ENCODE measurements around the gene NCLN.

Gene NCLN

GRCh38 chr19:3184847-3185460 is 776 bp upstream of the NCLN start:
- Histone ChIP-seq H3K27me3 (ENCODE audit: control insufficient read depth in 2 of 2, insufficient read depth in 2 of 2, low read length in 2 of 2) (no peaks in the 10 kb centered on the region), H3K9me3 (ENCODE audit: control insufficient read depth in 2 of 2, low read length in 2 of 2) (no peaks in the 10 kb centered on the region), H3K4me1 (ENCODE audit: control insufficient read depth in 2 of 2, insufficient read depth in 2 of 2, low read length in 2 of 2) (peaks cover 39 to 46% of the 10 kb centered on the region in 2 donors), H3K9ac (ENCODE audit: low read depth in 1 of 2, low read length in 2 of 2) (peak overlapping the region; percentile 43 to 89), H3K4me3 (ENCODE audit: low read length in 2 of 2) (peak overlapping the region; percentile 89 to 93), H3K36me3 (ENCODE audit: control insufficient read depth in 2 of 2, insufficient read depth in 2 of 2, low read length in 2 of 2) (no peaks in the 10 kb centered on the region), H3K27ac (ENCODE audit: low read depth in 2 of 2, low read length in 2 of 2) (peak overlapping the region; percentile 86 to 92)

GRCh38 chr19:3186160-3186688 is 494 bp downstream of the NCLN start:
- H3K9ac ChIP-seq (ENCODE audit: low read depth in 1 of 2, low read length in 2 of 2), result peak overlapping the region; percentile 86 to 89
- H3K4me1 ChIP-seq (ENCODE audit: control insufficient read depth in 2 of 2, insufficient read depth in 2 of 2, low read length in 2 of 2), result peaks cover 39 to 46% of the 10 kb centered on the region in 2 donors
- no peaks in the 10 kb centered on the region for H3K36me3 ChIP-seq (ENCODE audit: control insufficient read depth in 2 of 2, insufficient read depth in 2 of 2, low read length in 2 of 2)
- H3K27ac ChIP-seq (ENCODE audit: low read depth in 2 of 2, low read length in 2 of 2), result peak overlapping the region; percentile 29 to 92
- peak overlapping the region; percentile 89 to 93 for H3K4me3 ChIP-seq (ENCODE audit: low read length in 2 of 2)
- H3K27me3 ChIP-seq (ENCODE audit: control insufficient read depth in 2 of 2, insufficient read depth in 2 of 2, low read length in 2 of 2), result no peaks in the 10 kb centered on the region
- H3K9me3 ChIP-seq (ENCODE audit: control insufficient read depth in 2 of 2, low read length in 2 of 2), result no peaks in the 10 kb centered on the region

DNA sequence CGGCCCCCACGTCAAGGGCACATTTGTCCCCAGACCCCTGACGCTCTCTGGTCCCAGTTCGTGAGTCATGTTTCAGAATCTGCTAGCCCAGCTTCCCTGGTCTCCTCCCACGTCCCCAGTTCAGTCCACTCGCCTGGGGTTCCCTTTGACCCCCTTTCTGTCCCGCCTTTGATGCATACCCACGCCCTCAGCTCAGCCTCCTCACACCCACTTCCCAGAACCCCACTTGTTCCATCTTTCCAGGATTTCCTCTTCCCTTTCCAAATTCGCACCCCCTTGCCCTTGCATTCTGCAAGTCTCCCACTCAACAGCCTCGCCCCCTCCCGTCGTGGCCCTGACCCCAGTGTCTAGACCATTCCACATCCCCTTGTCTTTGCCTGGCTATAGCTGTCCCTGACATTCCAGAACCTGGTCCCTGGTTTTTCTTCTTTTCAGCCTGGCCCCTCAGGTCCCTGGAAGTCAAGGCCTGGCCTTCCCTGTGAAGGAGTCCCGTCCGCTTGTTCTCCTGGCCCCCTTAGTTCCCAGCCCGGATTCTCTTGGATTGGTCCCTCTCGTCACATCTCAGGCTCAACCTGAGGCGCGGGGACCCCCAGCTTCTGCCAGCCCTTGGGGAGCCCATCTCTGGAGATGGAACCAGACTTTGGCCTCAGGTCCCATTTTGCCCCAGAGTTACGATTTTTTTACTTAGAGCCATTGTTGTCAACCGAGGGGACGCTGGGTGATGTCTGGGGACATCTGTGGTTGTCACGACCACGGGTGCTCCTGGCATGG is 1.3 kb downstream of the NCLN start:
- no peaks in the 10 kb centered on the region for H3K27me3 ChIP-seq (ENCODE audit: control insufficient read depth in 2 of 2, insufficient read depth in 2 of 2, low read length in 2 of 2)
- H3K36me3 ChIP-seq (ENCODE audit: control insufficient read depth in 2 of 2, insufficient read depth in 2 of 2, low read length in 2 of 2), result no peaks in the 10 kb centered on the region
- peak overlapping the region; percentile 7 to 92 for H3K27ac ChIP-seq (ENCODE audit: low read depth in 2 of 2, low read length in 2 of 2)
- H3K4me1 ChIP-seq (ENCODE audit: control insufficient read depth in 2 of 2, insufficient read depth in 2 of 2, low read length in 2 of 2), result peaks cover 39 to 46% of the 10 kb centered on the region in 2 donors
- peak overlapping the region; percentile 89 to 93 for H3K4me3 ChIP-seq (ENCODE audit: low read length in 2 of 2)
- H3K9me3 ChIP-seq (ENCODE audit: control insufficient read depth in 2 of 2, low read length in 2 of 2), result no peaks in the 10 kb centered on the region
- peak overlapping the region; percentile 86 to 89 for H3K9ac ChIP-seq (ENCODE audit: low read depth in 1 of 2, low read length in 2 of 2)

GRCh38 chr19:3187662-3188511 is 2.2 kb downstream of the NCLN start:
- peak overlapping the region; percentile 41 to 69 for H3K9ac ChIP-seq (ENCODE audit: low read depth in 1 of 2, low read length in 2 of 2)

DNA sequence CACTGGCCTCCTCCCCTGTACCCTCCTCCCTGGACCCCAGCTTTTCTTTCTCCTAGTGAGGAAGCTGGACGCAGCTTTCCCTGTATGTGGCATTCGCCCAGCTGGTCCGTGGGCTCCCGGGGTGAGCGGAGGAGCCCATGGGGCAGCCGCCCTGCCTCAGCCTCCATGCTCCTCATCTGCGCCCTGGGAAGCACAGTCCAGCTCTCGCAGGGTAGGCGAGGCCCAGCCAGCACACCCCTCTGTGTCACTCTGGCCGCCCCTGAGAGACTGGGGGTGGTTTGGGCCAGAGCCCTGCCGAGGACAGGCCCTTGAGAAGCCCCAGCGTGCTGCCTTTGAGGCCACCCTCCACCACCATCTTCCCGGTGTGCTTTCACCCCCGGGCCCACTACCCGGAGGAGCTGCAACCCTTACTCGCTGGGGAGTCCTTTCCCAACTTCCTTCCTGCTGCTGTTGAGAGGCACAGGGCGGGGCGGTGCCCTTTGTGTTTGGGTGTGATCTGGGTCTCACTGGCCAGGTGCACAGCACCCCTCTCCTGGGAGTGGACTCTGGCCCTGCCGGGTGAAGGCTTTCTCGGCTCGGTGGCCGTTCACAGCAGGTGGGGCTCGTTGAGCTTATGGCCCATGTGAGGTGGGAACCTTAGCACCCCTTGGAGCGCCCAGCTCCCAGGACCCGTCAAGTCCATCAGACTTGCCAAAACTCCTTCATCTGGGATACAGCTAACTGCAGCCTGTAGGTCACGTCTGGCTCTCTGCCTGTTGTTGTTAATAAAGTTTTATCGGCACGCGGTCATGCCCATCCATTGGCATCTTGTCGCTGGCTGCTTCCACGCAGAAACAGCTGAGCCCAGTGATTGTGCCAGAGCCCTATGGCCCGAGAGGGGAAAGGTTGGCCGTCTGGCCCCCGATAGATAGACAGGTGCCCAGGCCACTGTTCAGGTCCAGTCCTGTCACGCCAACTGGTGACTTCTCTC is 3.2 kb downstream of the NCLN start:
- Histone ChIP-seq H3K9ac (ENCODE audit: low read depth in 1 of 2, low read length in 2 of 2) (peak overlapping the region; percentile 56 to 69), H3K27me3 (ENCODE audit: control insufficient read depth in 2 of 2, insufficient read depth in 2 of 2, low read length in 2 of 2) (no peaks in the 10 kb centered on the region), H3K9me3 (ENCODE audit: control insufficient read depth in 2 of 2, low read length in 2 of 2) (no peaks in the 10 kb centered on the region), H3K4me3 (ENCODE audit: low read length in 2 of 2) (peak overlapping the region; percentile 27 to 44), H3K27ac (ENCODE audit: low read depth in 2 of 2, low read length in 2 of 2) (peak overlapping the region; percentile 88 to 91), H3K4me1 (ENCODE audit: control insufficient read depth in 2 of 2, insufficient read depth in 2 of 2, low read length in 2 of 2) (peaks cover 39 to 46% of the 10 kb centered on the region in 2 donors), H3K36me3 (ENCODE audit: control insufficient read depth in 2 of 2, insufficient read depth in 2 of 2, low read length in 2 of 2) (peaks cover 0 to 3% of the 10 kb centered on the region in 2 donors)

More at GRCh38 chr19:3187662-3188511, 2.2 kb downstream of the NCLN start:
- peaks cover 39 to 46% of the 10 kb centered on the region in 2 donors for H3K4me1 ChIP-seq (ENCODE audit: control insufficient read depth in 2 of 2, insufficient read depth in 2 of 2, low read length in 2 of 2)
- no peaks in the 10 kb centered on the region for H3K9me3 ChIP-seq (ENCODE audit: control insufficient read depth in 2 of 2, low read length in 2 of 2)
- H3K27me3 ChIP-seq (ENCODE audit: control insufficient read depth in 2 of 2, insufficient read depth in 2 of 2, low read length in 2 of 2), result no peaks in the 10 kb centered on the region
- peak overlapping the region; percentile 44 to 93 for H3K4me3 ChIP-seq (ENCODE audit: low read length in 2 of 2)
- no peaks in the 10 kb centered on the region for H3K36me3 ChIP-seq (ENCODE audit: control insufficient read depth in 2 of 2, insufficient read depth in 2 of 2, low read length in 2 of 2)
- peak overlapping the region; percentile 88 to 91 for H3K27ac ChIP-seq (ENCODE audit: low read depth in 2 of 2, low read length in 2 of 2)

DNA sequence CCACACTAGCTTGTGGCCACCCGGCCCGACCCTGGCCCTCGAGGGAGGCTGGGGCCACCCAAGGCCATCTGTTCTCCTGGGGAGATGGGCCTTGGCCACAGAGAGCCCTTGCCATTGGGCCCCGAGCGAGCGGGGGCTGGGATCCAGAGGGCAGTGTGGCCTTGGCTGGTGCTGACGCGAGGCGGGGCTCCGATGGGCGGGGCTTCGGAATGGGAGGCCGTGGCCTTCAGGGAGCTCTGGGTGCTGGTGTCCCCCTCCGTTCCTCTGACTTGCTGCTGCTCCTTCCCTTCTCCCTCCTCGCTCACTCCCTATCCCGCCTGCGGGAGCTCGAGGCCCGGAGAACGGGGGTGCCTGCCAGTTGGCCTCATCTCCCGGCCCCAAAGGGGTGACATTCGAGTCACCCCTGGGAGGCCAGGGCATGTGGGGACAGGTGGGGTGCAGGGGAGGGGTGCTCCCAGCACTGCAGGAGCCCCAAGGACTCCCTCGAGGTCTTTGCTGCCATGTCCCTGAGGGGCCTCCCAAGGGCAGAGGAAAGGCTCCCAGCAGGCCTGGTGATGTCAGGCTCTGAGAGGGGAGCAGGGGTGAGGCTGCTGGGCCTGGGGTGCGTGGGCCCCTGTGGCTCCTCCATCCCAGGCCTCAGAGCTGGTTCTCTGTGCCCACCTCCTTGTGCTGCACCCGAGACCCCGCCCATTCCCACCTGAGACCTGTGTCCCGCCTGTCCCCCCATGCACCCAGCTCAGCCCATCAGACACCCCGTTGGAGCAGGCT is 4.2 kb downstream of the NCLN start:
- peaks cover 37 to 40% of the 10 kb centered on the region in 2 donors for H3K4me1 ChIP-seq (ENCODE audit: control insufficient read depth in 2 of 2, insufficient read depth in 2 of 2, low read length in 2 of 2)
- peaks cover 0 to 6% of the 10 kb centered on the region in 2 donors for H3K36me3 ChIP-seq (ENCODE audit: control insufficient read depth in 2 of 2, insufficient read depth in 2 of 2, low read length in 2 of 2)
- H3K27me3 ChIP-seq (ENCODE audit: control insufficient read depth in 2 of 2, insufficient read depth in 2 of 2, low read length in 2 of 2), result no peaks in the 10 kb centered on the region
- H3K9me3 ChIP-seq (ENCODE audit: control insufficient read depth in 2 of 2, low read length in 2 of 2), result no peaks in the 10 kb centered on the region
- no peak overlapping the region for H3K4me3 ChIP-seq (ENCODE audit: low read length in 2 of 2)
- H3K9ac ChIP-seq (ENCODE audit: low read depth in 1 of 2, low read length in 2 of 2), result peak overlapping the region in 1 of 2 donors; percentile 69
- peak overlapping the region; percentile 88 to 91 for H3K27ac ChIP-seq (ENCODE audit: low read depth in 2 of 2, low read length in 2 of 2)

GRCh38 chr19:3190470-3190770 is 4.7 kb downstream of the NCLN start:
- H3K27me3 ChIP-seq (ENCODE audit: control insufficient read depth in 2 of 2, insufficient read depth in 2 of 2, low read length in 2 of 2), result no peaks in the 10 kb centered on the region
- H3K36me3 ChIP-seq (ENCODE audit: control insufficient read depth in 2 of 2, insufficient read depth in 2 of 2, low read length in 2 of 2), result peaks cover 0 to 7% of the 10 kb centered on the region in 2 donors
- H3K9me3 ChIP-seq (ENCODE audit: control insufficient read depth in 2 of 2, low read length in 2 of 2), result no peaks in the 10 kb centered on the region
- no peak overlapping the region for H3K27ac ChIP-seq (ENCODE audit: low read depth in 2 of 2, low read length in 2 of 2)
- H3K9ac ChIP-seq (ENCODE audit: low read depth in 1 of 2, low read length in 2 of 2), result no peak overlapping the region
- H3K4me3 ChIP-seq (ENCODE audit: low read length in 2 of 2), result no peak overlapping the region
- peaks cover 34 to 35% of the 10 kb centered on the region in 2 donors for H3K4me1 ChIP-seq (ENCODE audit: control insufficient read depth in 2 of 2, insufficient read depth in 2 of 2, low read length in 2 of 2)

- H3K4me3 ChIP-seq (ENCODE audit: low read length in 2 of 2), result no peak overlapping the region
- peaks cover 34% of the 10 kb centered on the region in 2 donors for H3K4me1 ChIP-seq (ENCODE audit: control insufficient read depth in 2 of 2, insufficient read depth in 2 of 2, low read length in 2 of 2)
- H3K9me3 ChIP-seq (ENCODE audit: control insufficient read depth in 2 of 2, low read length in 2 of 2), result no peaks in the 10 kb centered on the region
- no peaks in the 10 kb centered on the region for H3K27me3 ChIP-seq (ENCODE audit: control insufficient read depth in 2 of 2, insufficient read depth in 2 of 2, low read length in 2 of 2)
- no peak overlapping the region for H3K27ac ChIP-seq (ENCODE audit: low read depth in 2 of 2, low read length in 2 of 2)
- H3K36me3 ChIP-seq (ENCODE audit: control insufficient read depth in 2 of 2, insufficient read depth in 2 of 2, low read length in 2 of 2), result peaks cover 2 to 7% of the 10 kb centered on the region in 2 donors
- H3K9ac ChIP-seq (ENCODE audit: low read depth in 1 of 2, low read length in 2 of 2), result no peak overlapping the region
Observed at GRCh38 chr19:3190921-3191805, 5.4 kb downstream of the NCLN start.
